GM19395 (cell line): ENCODE results near the gene DPF1.

ENCODE experiments used
- ATAC-seq: cut with Tn5 transposase; IDR thresholded peaks from one replicate; pipeline ENCODE4 v1.9.1; 2021; ENCODE audit warnings: mild to moderate bottlenecking, moderate library complexity; ENCODE audit not compliant: unreplicated experiment

The DPF1 gene

GRCh38 chr19:38221919-38222830 is 1.8 kb downstream of the DPF1 start:
- no peak for ATAC-seq

- ATAC-seq: no peak
These were observed 2.6 kb downstream of the DPF1 start for GRCh38 chr19:38221421-38221820.

- ATAC-seq: no peak
These were observed 4.8 kb downstream of the DPF1 start for GRCh38 chr19:38219221-38219620.

- no peak for ATAC-seq
These were observed 5.8 kb downstream of the DPF1 start for GRCh38 chr19:38218204-38218603.

- no peak for ATAC-seq
These were observed 7.0 kb downstream of the DPF1 start for GRCh38 chr19:38216785-38217641.

GRCh38 chr19:38213911-38214625 is 10.0 kb downstream of the DPF1 start:
- no peak for ATAC-seq

GRCh38 chr19:38213469-38213868 is 10.6 kb downstream of the DPF1 start:
- ATAC-seq: no peak

- no peak for ATAC-seq
These were observed 12.3 kb downstream of the DPF1 start for GRCh38 chr19:38211766-38212165.

- ATAC-seq: no peak
These were observed 12.9 kb downstream of the DPF1 start for GRCh38 chr19:38211151-38211591.

- ATAC-seq: no peak
These were observed 13.5 kb downstream of the DPF1 start for GRCh38 chr19:38210458-38210987.

- ATAC-seq: no peak
These were observed 14.2 kb downstream of the DPF1 start for GRCh38 chr19:38209671-38210457.

- no peak for ATAC-seq
These were observed 14.9 kb downstream of the DPF1 start for GRCh38 chr19:38209152-38209551.

- ATAC-seq: no peak
These were observed 15.5 kb downstream of the DPF1 start for GRCh38 chr19:38208571-38208970.

GRCh38 chr19:38207543-38207942 is 16.5 kb downstream of the DPF1 start:
- ATAC-seq: no peak

- no peak for ATAC-seq
These were observed 17.1 kb downstream of the DPF1 start for GRCh38 chr19:38206928-38207327.

GRCh38 chr19:38206006-38206745 is 17.8 kb downstream of the DPF1 start:
- ATAC-seq: no peak

- ATAC-seq: no peak
These were observed 19.3 kb downstream of the DPF1 start for GRCh38 chr19:38204728-38205127.

- ATAC-seq: no peak
These were observed 19.9 kb downstream of the DPF1 start for GRCh38 chr19:38204096-38204495.

- ATAC-seq: no peak
These were observed 20.8 kb downstream of the DPF1 start for GRCh38 chr19:38203197-38203596.
